ENCODE data around the gene ADCY4. TPM values are rescaled to one million over a fixed set of nuclear protein-coding genes. Genes with fewer than 3 reads are reported as not detected.

The ADCY4 gene
- total and polyA plus RNA-seq, 2 of the 8 experiments (the other 6 are each of a cell fraction or from before 2014, with no cell fraction given): 0.27 to 0.35 TPM

DNA sequence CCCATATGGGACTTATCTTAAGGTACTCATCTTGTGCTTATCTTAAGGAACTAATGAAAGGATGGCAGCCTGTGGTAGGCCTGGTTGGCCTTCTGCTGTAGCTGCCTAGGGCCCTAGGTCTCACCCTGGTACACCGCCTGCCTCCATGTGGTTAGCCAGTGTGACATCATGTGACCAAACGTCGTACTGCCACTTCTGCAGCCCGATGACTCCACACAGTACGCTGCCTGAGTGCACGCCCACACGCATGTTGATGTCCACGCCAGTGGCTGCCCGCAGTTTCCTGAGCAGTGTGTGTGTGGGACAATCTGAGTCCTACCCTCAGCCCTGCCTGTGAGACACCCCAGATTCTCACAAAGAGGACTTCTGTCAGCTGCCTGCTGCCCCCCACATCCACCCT, 5.1 kb downstream of the ADCY4 start:
- ChIA-PET POLR2A (ENCODE audit: partially characterized antibody) (no interaction called here), CTCF (ENCODE audit: partially characterized antibody) (interaction anchor here (1.1 to 27.8 kb wide), 11 partner anchors 8 to 111 kb away, joined by 3 to 664 read pairs (median 14); partner anchors contain the start of genes CBLN3, CIDEB, KHNYN and LTB4R)
- peaks cover 14% of the 10 kb centered on the region for H3K23me2 ChIP-seq (ENCODE audit: low read depth, low read length)
- no peak overlapping the region for H4K5ac ChIP-seq (ENCODE audit: insufficient read length, low read depth, low read length)
- no peak overlapping the region for H3K23ac ChIP-seq (ENCODE audit: insufficient read length)
- no peaks in the 10 kb centered on the region for H3K9me3 ChIP-seq (ENCODE audit: insufficient read depth in 2 of 2, low read depth in 1 of 2, low read length in 1 of 2)
- H2BK12ac ChIP-seq (ENCODE audit: low read depth, low read length): no peak overlapping the region
- FAIRE-seq (no peak), DNase-seq (ENCODE audit: low read depth in 1 of 2, low spot score in 2 of 2) (no peak)
- no peak overlapping the region for H2AK5ac ChIP-seq (ENCODE audit: low read depth, low read length)
- H4K91ac ChIP-seq (replicated peaks; ENCODE audit: insufficient read length, low read length): no peak overlapping the region
- peaks cover 0 to 11% (median 7%) of the 10 kb centered on the region in 4 experiments; a peak in 5 of 7 replicates for H3K4me1 ChIP-seq (replicated peaks in 1 of 4; ENCODE audit: control insufficient read depth in 3 of 4, insufficient read depth in 4 of 4, low read length in 3 of 4)
- H2BK15ac ChIP-seq (ENCODE audit: low read length): no peak overlapping the region; the same call in 1 of the 2 replicates
- no peak overlapping the region for H3K4me3 ChIP-seq (ENCODE audit: extremely low read depth in 1 of 4, insufficient read depth in 2 of 4, low read depth in 3 of 4, low read length in 4 of 4)
- H3K36me3 ChIP-seq (ENCODE audit: control insufficient read depth in 2 of 4, insufficient read depth in 4 of 4, low read length in 3 of 4): no peaks in the 10 kb centered on the region
- no peak overlapping the region for H2BK120ac ChIP-seq (replicated peaks; ENCODE audit: low read depth, low read length)
- no peak for TF ChIP-seq CEBPB (IDR thresholded peaks at IDR 0.05; ENCODE audit: low read depth, low read length)
- TF ChIP-seq CHD2 (IDR thresholded peaks at IDR 0.05; ENCODE audit: low read length): no peak
- no peak for TF ChIP-seq CBX5 (IDR thresholded peaks at IDR 0.05; ENCODE audit: low read depth, low read length)
- TF ChIP-seq TEAD4 (IDR thresholded peaks at IDR 0.05; ENCODE audit: low read depth, low read length): no peak
- TF ChIP-seq RAD21 (IDR thresholded peaks at IDR 0.05 in 1 of 2, conservative IDR thresholded peaks at IDR 0.05 in 1 of 2; ENCODE audit: low read depth in 2 of 2, low read length in 2 of 2): no peak
- TF ChIP-seq EP300 (IDR thresholded peaks at IDR 0.05; ENCODE audit: borderline replicate concordance in 1 of 2, low read depth in 2 of 2, low read length in 2 of 2): no peak
- TF ChIP-seq TAF1 (IDR thresholded peaks at IDR 0.05; ENCODE audit: low read depth, low read length): no peak
- no peak for TF ChIP-seq MAFK (IDR thresholded peaks at IDR 0.05; ENCODE audit: low read depth, low read length)
- no peak for TF ChIP-seq SUZ12 (IDR thresholded peaks at IDR 0.05; ENCODE audit: low read length)
- TF ChIP-seq JUN (IDR thresholded peaks at IDR 0.05; ENCODE audit: low read depth, low read length): no peak
- TF ChIP-seq SP2 (IDR thresholded peaks at IDR 0.05; ENCODE audit: low read length): no peak
- no peak for TF ChIP-seq KDM5A (IDR thresholded peaks at IDR 0.05; ENCODE audit: low read length)
- no peak for TF ChIP-seq YY1 (IDR thresholded peaks at IDR 0.05; ENCODE audit: low read depth, low read length)
- TF ChIP-seq RFX5 (IDR thresholded peaks at IDR 0.05; ENCODE audit: borderline replicate concordance, low read depth, low read length): no peak
- H3K14ac ChIP-seq (ENCODE audit: insufficient read length): no peak overlapping the region
- H3K56ac ChIP-seq (replicated peaks; ENCODE audit: insufficient read length, low read depth, low read length): no peak overlapping the region
- no peak overlapping the region for H3K4me2 ChIP-seq (ENCODE audit: insufficient read depth in 1 of 2, low read depth in 2 of 2, low read length in 2 of 2)
- no peak overlapping the region for H2AFZ ChIP-seq (ENCODE audit: low read length)
- no peak overlapping the region for H2BK20ac ChIP-seq (ENCODE audit: low read length)
- H3K18ac ChIP-seq (ENCODE audit: extremely low read depth, low read length): no peak overlapping the region
- no peak overlapping the region for H3K4ac ChIP-seq (replicated peaks; ENCODE audit: insufficient read length, low read depth, low read length)
- peaks cover 18 to 64% (median 32%) of the 10 kb centered on the region in 4 experiments for H3K27me3 ChIP-seq (replicated peaks in 1 of 4; ENCODE audit: control insufficient read depth in 3 of 4, extremely low read depth in 1 of 4, insufficient read depth in 3 of 4, low read length in 3 of 4)
- H3K79me1 ChIP-seq (ENCODE audit: low read depth, low read length): no peaks in the 10 kb centered on the region
- H3K27ac ChIP-seq (ENCODE audit: low read depth, low read length): no peak overlapping the region
- no peak overlapping the region for H3K9ac ChIP-seq (replicated peaks in 1 of 4; ENCODE audit: extremely low read depth in 1 of 4, low read depth in 3 of 4, low read length in 3 of 4)
- H2BK5ac ChIP-seq (ENCODE audit: low read depth, low read length): no peak overlapping the region
- WGBS, 2 experiments (ENCODE audit: extremely low coverage in 1 of 2, insufficient coverage in 1 of 2, insufficient read length in 1 of 2, insufficient replicate concordance in 2 of 2, low coverage in 1 of 2, low lambda C conversion rate in 2 of 2, missing lambda C conversion rate in 1 of 2): 88% methylated on average over 9 of the region's 9 CpGs; no CpG with 5 or more reads in 1 of the 2 experiments
- peak overlapping the region; percentile 9; the same call in 1 of the 2 replicates for H4K8ac ChIP-seq (ENCODE audit: extremely low read depth, insufficient read depth, low read length)
- H4K20me1 ChIP-seq (replicated peaks in 1 of 2; ENCODE audit: control insufficient read depth in 1 of 2, insufficient read depth in 2 of 2, low read length in 2 of 2): no peaks in the 10 kb centered on the region
- no peaks in the 10 kb centered on the region for H3K79me2 ChIP-seq (ENCODE audit: control insufficient read depth in 1 of 2, insufficient read depth in 2 of 2, low read length in 2 of 2)
